H1 (cell line): ENCODE data around the gene GPR171. TPM values are rescaled to one million over a fixed set of nuclear protein-coding genes. Genes with fewer than 3 reads are reported as not detected.

Experiments used
- ASH2L ChIP-seq: fragments of 200-600, 300-600 bp; sonication (generic); IDR thresholded peaks from one replicate; pipeline ENCODE4 v1.7.1; 2017; ENCODE audit warnings: low read length
- TEAD4 ChIP-seq: IDR thresholded peaks from 2 replicates; pipeline ENCODE4 v1.6.1; 2012; ENCODE audit warnings: low read depth, low read length, inconsistent platforms, mixed read lengths
- polyA plus RNA-seq, 7 experiments: library from polyadenylated mRNA; depleted of rRNA in 3 of 7; stranded (reverse) in 5 of 7; unstranded in 2 of 7; fragments of >200 nt in 5 of 7; fragments of 200-250 nt in 2 of 7; gene quantifications; 1 replicate in 5 of 7; 2 replicates in 1 of 7; 4 replicates in 1 of 7; pipeline versions ENCODE4 v1.2.1 to v1.2.3, GENCODE V29; 2011 to 2013; ENCODE audit warnings: missing spikeins in 2 of 7, mixed read lengths in 2 of 7
- total RNA-seq: library from RNA; stranded (reverse); fragmentation: NEBNext Ultra II Directional; extraction: Animal tissue kit (Norgen Biotek cat#: 25700); gene quantifications from 2 replicates; pipeline ENCODE4 v1.2.1, GENCODE V29; 2021

GPR171 gene
- total and polyA plus RNA-seq, 2 of the 8 experiments (the other 6 are each of a cell fraction or from before 2014, with no cell fraction given) = not detected

- TF ChIP-seq TEAD4 (no peak), ASH2L (no peak)
- TF ChIP-seq, all 59 proteins: peak for 0
Observed at GRCh38 chr3:151213881-151214280, 10.9 kb upstream of the GPR171 start (continued).
